ENCODE data around the gene STAC.
"Not testable (repeated sequence)": the region's sequence is repeated elsewhere in the genome, so short reads cannot be mapped to it uniquely, and the experiment has no call there.

STAC gene

DNA sequence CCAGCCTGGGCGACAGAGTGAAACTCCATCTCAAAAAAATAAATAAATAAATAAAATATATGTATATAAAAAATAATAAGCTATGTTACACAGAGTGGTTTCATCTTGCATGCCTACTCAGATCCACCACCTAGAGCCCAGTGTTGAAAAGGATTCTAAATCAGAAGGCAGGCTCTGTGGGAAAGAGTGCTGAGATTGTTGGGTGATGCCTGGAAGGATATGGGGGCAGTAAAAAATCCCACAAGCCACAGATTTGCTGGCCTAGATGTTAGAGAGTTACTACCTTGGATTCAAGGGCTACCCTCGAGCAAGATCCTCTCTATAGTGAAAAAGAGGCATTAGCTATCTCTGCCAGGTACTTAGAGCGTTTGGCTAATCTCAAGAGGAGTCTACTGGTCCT, 144.3 kb downstream of the STAC start:
- no peak for DNase-seq

DNA sequence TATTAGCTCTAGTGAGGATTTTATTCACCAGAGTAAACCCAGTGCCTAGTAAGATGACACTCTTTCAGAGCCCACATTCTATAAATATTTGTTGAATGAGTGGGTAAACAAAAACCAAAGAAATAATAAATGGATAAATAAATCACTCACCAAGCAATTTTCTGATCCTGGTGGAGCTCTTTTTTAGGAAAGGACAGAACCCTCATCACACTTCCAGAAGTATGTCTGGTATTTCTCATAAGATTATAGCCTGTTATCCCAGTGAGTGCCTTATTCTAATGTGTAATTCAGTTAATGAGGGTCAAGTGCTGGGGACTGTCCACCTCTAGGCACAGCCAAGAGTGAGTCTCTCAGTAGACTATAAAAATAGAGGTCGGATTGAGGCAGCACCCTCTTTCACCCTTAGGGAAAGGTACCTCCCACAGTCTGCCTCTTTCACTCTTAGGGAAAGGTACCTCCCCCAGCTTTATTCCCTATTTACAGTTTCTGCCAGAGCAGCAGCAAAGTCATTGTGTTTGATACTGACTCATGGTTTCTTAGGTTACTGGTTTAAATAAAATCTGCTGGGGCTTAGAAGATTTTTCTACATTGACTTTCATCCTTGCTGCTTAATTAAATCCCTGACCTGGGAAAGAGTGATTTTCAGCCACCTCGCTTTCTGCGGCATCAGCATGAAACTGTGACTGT, 145.0 kb downstream of the STAC start:
- DNase-seq = no peak

DNA sequence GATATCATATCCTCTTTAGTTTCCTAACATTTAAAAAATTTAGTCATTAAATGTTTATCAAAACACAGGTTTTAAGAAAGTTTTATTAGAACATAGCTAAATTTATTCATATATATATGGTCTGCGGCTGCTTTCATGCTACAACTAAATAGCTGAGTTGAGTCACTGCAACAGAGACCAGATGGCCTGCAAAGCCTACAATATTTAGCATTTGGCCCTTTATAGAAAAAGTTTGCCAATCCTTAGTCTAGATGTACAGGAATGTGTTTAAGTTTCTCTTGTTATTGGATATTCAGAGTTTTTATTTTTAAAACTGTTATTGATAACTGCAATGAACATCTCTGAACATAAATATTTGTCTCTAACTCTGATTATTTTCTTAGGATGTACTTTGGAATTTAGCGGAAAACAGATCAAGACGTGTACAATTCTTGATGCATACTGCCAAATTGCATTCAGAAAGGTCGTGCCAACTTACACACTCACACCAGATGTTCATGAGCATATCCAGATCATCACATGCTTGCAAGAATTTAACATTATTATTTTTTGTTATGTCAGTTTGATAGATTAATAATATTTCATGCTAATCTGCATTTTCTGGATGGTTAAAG, 157.9 kb downstream of the STAC start:
- peak; percentile 46 for DNase-seq

DNA sequence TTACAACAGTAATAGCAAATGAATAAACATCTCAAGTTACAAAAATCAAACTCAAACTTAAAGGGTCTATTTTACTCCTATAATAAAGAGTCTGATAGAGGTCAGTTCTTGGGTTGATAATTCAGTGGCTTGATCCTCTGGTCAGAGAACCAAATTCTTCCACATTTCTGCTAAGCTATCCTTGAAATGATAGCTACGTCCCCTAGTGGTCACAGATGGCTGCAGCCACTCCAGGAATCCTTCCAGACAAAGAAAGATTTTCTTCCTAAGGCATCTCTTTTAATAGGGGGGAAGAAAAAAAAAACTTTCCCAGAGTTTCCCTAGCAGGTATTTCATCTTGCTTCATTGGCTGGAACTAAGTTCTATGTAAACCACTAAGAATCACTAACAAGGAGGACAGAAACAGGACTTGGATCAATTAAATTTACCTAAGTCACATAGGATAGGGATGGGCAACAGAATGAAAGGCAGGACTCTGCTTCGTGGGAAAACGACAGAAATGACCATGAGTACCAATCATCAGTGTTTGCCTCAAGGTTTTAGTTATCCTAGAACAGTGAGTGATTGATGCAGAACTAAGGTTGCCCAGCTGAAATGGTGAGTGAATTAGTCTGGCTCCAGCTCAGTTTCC, 160.7 kb downstream of the STAC start:
- DNase-seq = no peak

DNA sequence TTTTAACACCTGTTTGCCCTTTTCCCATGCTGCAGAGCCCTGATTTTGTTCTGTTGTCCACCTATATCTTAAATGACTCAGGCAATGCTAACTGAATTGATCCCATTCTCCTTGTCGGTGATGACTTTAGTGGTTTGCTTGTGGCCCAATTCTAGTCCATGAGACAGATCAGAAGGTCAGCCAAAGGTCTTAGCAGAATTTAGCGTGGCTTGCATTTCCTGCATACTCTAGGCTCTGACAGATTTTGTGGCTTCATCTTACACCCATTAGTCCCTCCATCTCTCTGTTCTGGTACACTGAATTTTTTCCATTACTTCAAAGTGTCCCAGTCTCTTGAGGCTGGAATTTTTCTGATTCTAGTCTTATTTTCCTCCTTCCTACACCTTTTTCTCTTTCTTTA, 161.9 kb downstream of the STAC start:
- DNase-seq = no peak

DNA sequence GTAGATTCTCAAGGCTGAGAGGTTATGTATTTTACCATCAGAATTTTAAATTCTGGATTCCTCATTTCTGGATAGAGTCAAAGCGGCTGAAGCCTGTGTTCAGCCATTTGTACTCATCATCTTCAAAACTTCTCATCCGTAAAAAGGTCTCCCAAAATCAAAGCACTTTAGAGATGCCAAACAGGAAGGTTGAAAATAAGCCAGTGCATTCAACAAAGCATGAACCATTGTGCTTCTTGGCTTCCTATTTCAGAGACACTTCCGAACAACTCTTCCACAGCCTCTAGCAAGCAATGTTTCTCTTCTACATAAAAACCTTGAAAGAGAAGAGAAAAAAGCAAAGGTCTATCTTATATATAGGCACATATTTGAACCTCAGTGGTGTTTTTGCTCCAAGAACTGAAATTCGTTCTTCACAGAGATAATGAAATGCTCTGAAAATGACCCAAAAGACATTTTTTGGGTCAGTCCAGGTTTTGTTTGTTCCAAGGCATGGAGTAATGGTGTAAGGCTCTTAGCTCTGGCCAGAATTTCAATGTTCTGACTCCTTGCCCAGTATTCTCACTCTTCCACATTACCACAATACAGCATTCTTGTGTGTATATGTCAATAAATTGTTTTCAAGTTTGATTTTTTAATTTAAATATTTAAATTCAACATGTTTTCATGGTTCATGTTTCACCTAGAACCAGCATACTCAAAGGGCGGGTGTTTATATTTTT, 163.1 kb downstream of the STAC start:
- no peak for DNase-seq

DNA sequence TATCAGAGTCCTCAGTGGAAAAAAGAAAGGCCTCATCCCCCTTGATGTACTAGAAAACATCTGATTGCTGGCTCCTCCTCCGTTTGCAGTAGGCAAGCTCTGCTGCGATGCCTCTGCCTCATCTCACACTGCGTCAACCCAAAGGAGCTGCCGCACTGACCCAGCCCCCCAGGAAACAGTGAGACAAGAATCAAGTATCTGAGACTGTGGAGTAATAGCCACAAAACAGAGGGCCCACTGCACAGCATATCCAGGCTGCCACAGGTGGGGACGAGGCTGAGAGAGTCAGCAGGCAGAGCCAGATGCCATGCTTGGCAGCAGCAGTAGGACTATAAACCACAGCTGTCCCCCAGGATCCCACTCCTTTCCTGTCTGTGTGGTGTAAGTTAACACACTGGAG, 165.9 kb downstream of the STAC start:
- no peak for DNase-seq

DNA sequence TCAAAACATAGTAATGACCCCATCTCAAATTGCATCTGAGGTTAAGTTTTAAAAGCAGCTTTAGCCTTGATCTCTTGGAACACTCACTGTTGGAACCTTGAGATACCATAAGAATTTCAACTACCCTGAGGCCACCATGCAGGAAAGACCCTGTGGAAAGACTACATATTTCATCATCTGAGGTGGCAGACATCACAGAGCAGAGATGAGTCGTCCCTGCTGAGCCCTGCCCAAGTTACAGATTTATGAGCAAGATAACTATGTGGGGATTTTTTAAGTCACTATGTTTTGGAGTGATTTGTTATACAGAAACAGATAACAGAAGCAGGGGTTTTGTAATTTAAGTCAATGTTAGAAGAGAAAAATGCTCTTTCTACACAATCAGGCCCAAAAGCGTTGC, 168.4 kb downstream of the STAC start:
- no peak for DNase-seq

DNA sequence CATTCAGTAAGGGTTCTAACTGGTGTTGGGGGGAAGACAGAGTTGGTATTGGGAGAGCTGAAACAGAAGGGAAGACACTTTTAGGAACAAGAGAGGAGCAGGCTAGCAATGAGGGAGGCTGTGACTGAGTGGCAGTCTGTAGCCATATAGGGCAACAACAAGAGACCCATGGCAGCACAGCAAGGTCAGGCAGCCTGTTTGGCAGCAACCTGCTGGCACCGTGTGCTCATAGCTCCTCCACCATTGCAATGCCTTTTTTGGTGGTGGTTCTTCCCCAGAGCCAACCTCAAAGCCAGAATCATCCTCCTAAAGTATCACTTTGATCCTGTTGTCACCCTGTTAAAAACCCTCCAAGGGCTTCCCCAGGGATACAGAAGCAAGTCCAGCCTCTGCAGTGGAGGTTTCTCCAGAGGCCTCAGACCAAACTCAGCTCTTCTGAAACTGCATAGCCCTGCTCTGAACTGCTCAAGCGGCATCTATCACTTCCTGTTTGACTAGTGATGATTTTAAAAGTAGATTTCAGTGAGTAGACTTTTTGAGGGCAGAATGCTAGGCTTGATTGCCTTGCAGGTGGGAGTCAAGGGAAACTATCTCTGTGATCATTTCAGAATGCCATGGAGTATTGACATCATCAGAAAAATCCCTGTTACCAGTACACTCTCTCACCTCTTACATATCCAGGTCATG, 176.9 kb downstream of the STAC start:
- no peak for DNase-seq

DNA sequence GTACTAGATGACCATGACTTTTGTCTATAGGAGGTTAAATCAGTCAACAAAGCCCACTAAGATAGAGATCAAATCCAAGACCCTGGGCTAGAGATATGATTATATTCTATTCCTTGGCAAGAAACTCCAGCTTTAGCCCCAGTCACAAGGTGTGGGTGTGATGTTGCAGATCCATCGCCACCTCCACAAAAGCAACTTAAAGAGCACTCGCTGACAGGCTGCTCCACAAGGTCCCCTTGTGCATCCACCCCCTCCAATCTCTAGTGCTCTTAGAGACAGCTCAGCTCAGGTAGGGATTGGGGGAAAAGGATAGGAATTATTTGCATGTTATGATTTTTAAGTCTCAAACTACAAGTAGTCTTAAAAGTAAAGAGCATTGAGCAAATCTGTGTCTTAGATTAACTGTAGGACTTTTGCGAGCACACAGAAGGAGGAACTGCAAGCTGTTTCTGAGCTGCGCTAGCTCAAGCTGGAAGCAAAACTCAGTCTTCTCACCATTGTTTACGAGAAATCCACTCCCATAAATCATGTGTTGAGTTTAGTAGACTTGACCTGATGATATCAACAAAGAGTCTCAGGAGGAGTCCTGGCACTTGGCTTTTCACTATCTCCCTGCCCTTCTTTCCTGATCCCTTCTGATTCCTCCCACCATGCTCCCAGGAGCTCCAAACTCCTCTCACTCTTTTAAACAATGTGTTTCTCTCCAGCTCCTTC, 177.6 kb downstream of the STAC start:
- no peak for DNase-seq

DNA sequence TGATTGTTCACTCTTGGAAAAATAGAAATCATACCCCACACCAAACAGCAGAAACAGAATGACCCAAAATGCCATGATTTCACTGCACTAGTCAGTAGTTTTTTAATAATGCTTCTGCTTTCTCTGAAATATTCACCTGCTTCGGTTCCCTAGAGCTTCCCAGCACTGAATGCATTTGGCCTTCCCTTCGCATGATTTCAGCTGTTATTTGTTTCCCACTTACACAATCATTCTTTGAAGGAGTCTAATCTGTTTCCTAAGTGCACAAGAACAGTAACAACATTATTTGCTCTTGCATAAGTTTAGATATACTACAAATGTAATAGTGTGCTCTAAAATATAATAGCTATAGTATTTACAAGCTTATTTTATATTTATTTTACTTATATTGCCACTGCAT, 178.7 kb downstream of the STAC start:
- no peak for DNase-seq

DNA sequence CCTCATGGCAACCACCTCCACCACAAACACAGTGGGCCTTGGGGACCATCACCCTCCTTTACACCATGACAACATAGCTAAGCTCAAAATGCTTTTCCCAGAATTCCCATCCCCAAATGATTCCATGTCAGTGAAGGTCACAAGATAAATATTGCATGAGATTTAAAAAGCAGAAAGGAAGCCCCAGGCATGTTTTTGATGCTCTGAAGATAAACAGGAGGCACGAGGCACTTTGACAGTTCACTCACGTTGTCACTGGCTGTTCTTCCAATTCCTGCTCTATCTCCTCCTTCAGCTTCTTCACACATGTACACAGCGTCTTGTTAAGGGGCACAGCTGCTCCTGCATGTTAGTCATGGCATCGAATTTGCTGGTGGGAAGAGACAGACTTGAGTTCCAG, 180.4 kb downstream of the STAC start:
- no peak for DNase-seq

DNA sequence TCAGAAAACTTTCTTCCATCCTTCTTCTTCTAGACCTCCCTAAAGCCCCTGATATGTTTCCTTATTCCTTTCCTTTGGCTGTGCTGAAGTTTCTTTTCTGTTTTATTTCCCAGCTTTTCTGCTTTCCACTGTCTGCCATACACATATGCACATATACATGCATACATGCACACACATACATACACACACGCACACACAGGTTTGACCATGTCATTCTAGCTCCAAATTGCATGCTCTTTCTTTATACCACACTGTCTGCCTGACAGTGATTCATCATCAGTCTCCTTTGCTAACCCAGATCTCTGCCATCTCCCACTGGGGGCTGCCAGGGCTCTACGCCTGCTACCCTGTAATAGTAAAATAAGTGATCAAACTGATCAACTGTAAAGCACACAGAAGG, 181.3 kb downstream of the STAC start:
- DNase-seq = no peak

DNA sequence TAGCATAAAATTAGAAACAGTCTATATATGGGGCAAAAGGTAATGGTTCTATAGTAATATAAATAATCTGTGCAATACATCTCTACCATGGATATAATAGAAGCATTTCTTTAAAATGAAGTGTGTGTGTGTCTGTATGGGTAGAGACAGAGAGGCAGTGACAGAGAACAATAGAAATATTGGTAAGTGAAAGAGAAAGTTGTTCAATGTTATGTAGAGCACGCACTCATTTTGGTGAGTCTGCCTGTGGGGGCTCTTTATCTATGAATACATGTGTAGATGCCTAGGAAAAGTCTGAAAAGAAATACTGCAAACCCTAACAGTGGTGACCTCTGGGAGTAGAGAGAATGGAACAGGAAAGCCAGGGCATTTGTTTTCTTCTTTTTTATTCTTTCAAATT, 182.6 kb downstream of the STAC start:
- DNase-seq = no peak

DNA sequence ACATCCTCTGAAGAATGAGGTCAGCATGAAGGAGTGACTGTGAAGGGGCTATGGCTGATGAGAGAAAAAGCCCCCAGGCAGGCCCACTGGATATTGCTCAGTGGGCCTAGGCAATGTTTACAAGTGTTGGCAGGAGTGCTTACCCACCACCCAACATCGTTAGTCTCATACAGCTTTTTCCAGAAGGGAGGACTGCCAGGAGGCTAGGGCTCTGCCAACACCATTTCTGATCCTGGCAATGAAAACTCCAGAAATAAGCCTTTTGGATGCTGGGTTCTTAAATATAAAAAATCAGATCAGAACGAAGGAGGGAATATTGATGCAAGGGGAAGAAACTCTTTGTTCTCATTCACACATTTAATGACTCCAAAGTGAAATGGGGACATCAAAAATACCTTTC, 194.9 kb downstream of the STAC start:
- peak; percentile 57 for DNase-seq

DNA sequence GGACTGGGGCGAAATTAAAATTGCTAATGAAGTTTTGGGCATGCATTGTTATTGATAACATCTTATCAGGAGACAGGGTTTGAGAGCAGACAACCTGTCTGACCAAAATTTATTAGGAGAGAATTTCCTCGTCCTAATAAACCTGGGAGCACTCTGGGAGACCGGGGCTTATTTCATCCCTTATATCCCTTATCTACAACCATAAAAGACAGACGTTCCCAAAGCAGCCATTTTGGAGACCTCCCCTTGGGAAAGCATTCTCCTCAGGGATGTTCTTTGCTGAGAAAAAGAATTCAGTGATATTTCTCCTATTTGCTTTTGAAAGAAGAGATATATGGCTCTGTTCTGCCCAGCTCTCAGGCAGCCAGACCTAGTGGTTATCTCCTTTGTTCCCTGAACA, 198.1 kb downstream of the STAC start:
- not testable (repeated sequence) for DNase-seq

DNA sequence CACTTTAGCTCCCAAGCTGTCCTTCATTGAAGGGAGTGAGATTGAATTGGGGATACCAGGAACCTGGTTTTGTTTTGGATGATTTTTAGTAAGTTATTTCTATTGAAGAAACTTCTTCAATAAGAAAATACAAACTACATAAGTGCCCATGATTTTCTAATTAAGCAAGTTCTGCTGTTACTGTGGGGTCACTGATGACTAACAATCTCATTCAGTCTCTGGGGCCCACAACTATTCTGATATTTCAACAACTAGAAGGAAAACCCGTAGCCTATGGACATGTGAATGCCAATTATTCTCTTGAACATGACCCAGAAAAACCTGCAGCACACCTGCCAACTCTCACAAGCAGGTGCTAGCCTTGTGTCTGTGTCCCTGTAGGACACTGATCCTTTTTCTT, 199.4 kb downstream of the STAC start:
- no peak for DNase-seq

DNA sequence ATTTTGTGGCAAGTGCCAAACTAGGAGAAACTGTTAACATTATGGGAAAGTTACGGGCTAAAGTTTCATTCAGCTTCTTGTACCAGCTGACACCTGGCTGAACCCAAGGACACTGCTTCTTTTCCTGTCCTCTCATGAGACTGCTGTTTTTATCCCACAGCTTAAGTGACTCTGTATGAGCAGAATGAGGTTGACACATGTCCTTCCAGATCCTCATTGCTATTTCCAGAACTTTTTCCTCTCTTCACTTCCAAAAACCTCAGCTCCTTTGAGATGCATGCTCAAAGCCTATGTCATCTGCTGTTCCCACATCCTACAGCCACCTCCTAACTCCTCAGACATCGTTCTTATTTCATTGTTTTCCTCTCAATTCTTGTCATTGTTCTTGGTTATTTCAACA, 200.4 kb downstream of the STAC start:
- no peak for DNase-seq

DNA sequence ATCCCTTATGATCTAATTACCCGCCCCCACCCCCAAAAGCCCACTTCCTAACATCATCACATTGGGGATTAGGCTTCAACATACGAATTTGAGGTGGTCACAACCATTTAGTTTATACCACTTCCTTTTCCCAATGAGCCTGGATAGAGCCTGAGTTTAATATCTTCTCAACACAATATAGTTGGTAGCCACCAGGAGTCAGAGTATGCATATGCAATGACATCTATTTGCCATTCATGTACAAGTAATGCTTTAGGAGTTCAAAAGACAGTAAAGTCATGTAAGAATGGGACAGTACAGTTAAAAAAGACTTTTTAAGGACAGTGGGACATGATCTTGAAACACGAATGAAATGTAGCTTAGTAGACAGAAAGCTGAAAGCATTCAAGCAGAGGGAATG, 211.7 kb downstream of the STAC start:
- no peak for DNase-seq

DNA sequence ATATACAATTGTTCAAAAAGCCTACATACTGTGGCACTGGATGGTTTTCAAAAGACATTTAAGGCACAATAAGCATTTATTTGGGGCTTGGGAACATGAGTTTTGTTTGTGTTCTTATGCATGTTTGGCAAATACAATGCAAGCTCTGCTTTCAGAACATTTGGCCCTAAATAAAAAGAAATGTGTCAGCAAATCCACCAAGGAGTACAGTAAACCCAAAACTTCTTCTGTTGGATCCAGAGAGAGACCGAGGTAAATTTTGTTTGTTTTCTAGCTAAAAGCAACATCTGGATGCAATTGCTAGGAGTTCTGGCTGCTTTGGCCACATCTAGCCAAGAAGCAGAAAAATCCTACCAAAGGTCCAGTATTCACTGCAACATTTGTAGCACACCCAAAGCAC, 215.2 kb downstream of the STAC start:
- DNase-seq = no peak

DNA sequence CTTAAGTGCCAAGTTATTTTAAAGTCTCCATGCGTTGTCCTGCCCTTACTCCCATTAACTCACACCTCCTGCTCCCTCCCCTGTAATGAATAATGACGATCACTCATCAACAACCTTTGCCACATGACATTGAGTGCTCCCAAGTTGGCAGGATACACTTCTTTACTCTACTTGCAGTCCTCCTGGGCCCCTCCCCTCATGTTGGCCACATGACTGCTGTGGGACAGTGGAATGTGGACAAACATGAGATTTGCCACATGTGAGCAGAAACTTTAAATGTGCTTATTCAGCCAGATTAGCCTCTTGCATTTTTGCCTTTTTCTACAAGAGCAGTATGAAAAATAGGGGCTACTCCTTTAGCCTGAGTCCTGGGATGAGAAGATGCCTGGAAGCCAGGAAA, 216.1 kb downstream of the STAC start:
- DNase-seq = no peak

DNA sequence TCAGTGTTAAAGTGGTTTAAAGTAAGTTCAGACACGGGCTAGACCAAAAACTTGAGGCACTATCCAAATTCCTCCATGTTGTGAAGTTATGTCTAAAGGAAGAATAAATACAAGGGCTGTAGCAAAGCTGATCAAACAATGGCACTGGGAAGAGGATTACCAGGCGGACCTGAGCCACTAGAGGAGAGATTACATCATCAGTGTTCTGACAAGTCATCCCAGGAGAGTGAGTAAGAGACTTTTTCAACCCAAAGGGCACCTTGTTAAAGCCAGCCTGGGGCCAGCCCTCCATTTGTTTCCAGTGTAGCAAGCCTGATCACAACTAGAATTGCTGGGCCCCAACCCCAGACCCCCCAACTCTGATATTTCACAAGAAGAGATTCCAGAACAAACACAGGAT, 217.1 kb downstream of the STAC start:
- no peak for DNase-seq
